Stimulated activated CD8-positive, alpha-beta memory T cell treated with anti-CD3 and anti-CD28 coated beads, Interleukin-7, amount 100 ng/mL, for 48 hours (primary cell): ENCODE measurements around the gene MN1.
"Not testable (repeated sequence)": the region's sequence is repeated elsewhere in the genome, so short reads cannot be mapped to it uniquely, and the experiment has no call there.

Experiments used
- DNase-seq, 2 donors: peaks; one replicate each; pipeline ENCODE4 v3.0.0-alpha.2; 2020; ENCODE audit warnings: low read depth in 1 of 2; ENCODE audit errors: extremely low read depth in 1 of 2

The MN1 gene

GRCh38 chr22:27746918-27747317, 54.6 kb downstream of the MN1 start:
- no peak for DNase-seq

- no peak for DNase-seq
These were observed 55.7 kb downstream of the MN1 start for GRCh38 chr22:27745809-27746208.

GRCh38 chr22:27745154-27745553, 56.4 kb downstream of the MN1 start:
- DNase-seq = no peak

GRCh38 chr22:27744078-27744477, 57.5 kb downstream of the MN1 start:
- not testable (repeated sequence) for DNase-seq

GRCh38 chr22:27740202-27740748, 61.3 kb downstream of the MN1 start:
- DNase-seq = no peak

- DNase-seq = no peak
These were observed 64.0 kb downstream of the MN1 start for GRCh38 chr22:27737521-27737920.

- no peak for DNase-seq
These were observed 67.5 kb downstream of the MN1 start for GRCh38 chr22:27734066-27734465.

- no peak for DNase-seq
These were observed 68.7 kb downstream of the MN1 start for GRCh38 chr22:27732841-27733240.

- no peak for DNase-seq
These were observed 69.2 kb downstream of the MN1 start for GRCh38 chr22:27732391-27732790.

GRCh38 chr22:27731621-27732020, 69.9 kb downstream of the MN1 start:
- DNase-seq = no peak

GRCh38 chr22:27730641-27731433, 70.7 kb downstream of the MN1 start:
- DNase-seq = no peak

- no peak for DNase-seq
These were observed 72.3 kb downstream of the MN1 start for GRCh38 chr22:27729246-27729645.

- DNase-seq = no peak
These were observed 73.7 kb downstream of the MN1 start for GRCh38 chr22:27727673-27728451.

GRCh38 chr22:27726686-27727449, 74.7 kb downstream of the MN1 start:
- DNase-seq = no peak

GRCh38 chr22:27726331-27726685, 75.2 kb downstream of the MN1 start:
- DNase-seq = no peak

GRCh38 chr22:27725661-27726060, 75.9 kb downstream of the MN1 start:
- DNase-seq = no peak

GRCh38 chr22:27724709-27725108, 76.8 kb downstream of the MN1 start:
- DNase-seq = no peak

GRCh38 chr22:27724157-27724556, 77.4 kb downstream of the MN1 start:
- no peak for DNase-seq

- DNase-seq = no peak
These were observed 77.8 kb downstream of the MN1 start for GRCh38 chr22:27723708-27724107.

GRCh38 chr22:27723158-27723557, 78.4 kb downstream of the MN1 start:
- no peak for DNase-seq

- no peak for DNase-seq
These were observed 80.7 kb downstream of the MN1 start for GRCh38 chr22:27720860-27721259.
